ENCODE data around the gene DNAI1. TPM values are rescaled to one million over a fixed set of nuclear protein-coding genes. Genes with fewer than 3 reads are reported as not detected.

DNAI1 gene
- total RNA-seq, 1 donor from 2014 or later, result 1.8 TPM

- FAIRE-seq (no peak), DNase-seq (ENCODE audit: low read depth) (no peak)
- Histone ChIP-seq H3K36me3 (ENCODE audit: insufficient read depth, low read length) (no peaks in the 10 kb centered on the region), H3K27me3 (ENCODE audit: insufficient read depth, low read length) (peaks cover 17% of the 10 kb centered on the region), H3K4me1 (ENCODE audit: insufficient read depth, low read length) (no peaks in the 10 kb centered on the region), H4K20me1 (ENCODE audit: insufficient read depth, low read length) (peaks cover 5% of the 10 kb centered on the region), H3K79me2 (ENCODE audit: insufficient read depth, low read length) (no peaks in the 10 kb centered on the region), H3K9me3 (ENCODE audit: insufficient read depth, low read depth, low read length) (no peaks in the 10 kb centered on the region), H3K27ac (ENCODE audit: low read depth, low read length) (no peak overlapping the region), H3K4me3 (ENCODE audit: insufficient read depth, low read depth, low read length) (no peak overlapping the region), H2AFZ (ENCODE audit: low read depth, low read length) (no peak overlapping the region), H3K4me2 (ENCODE audit: low read length) (no peak overlapping the region), H3K9ac (ENCODE audit: low read length) (no peak overlapping the region)
- Mint-ChIP-seq H3K9me3 (ENCODE audit: unreplicated experiment) (peaks cover 1% of the 10 kb centered on the region), H3K4me3 (ENCODE audit: unreplicated experiment) (no peak overlapping the region), H3K36me3 (ENCODE audit: low read depth, unreplicated experiment) (peaks cover 3% of the 10 kb centered on the region), H3K4me1 (ENCODE audit: low read depth, unreplicated experiment) (peaks cover 9% of the 10 kb centered on the region), H3K27me3 (ENCODE audit: low read depth, unreplicated experiment) (peaks cover 34% of the 10 kb centered on the region), H3K27ac (ENCODE audit: unreplicated experiment) (no peak overlapping the region)
- TF ChIP-seq CTCF (IDR thresholded peaks at IDR 0.05; ENCODE audit: insufficient read depth, low read depth, low read length), result no peak
- TF ChIP-seq EZH2 (IDR thresholded peaks at IDR 0.05; ENCODE audit: insufficient read depth, low read length), result no peak
Measured at GRCh38 chr9:34544035-34544434, 85.4 kb downstream of the DNAI1 start.

- no peaks in the 10 kb centered on the region for H3K79me2 ChIP-seq (ENCODE audit: insufficient read depth, low read length)
- H3K4me3 Mint-ChIP-seq (ENCODE audit: unreplicated experiment), result no peak overlapping the region
- no peak overlapping the region for H3K27ac ChIP-seq (ENCODE audit: low read depth, low read length)
- no peaks in the 10 kb centered on the region for H3K9me3 ChIP-seq (ENCODE audit: insufficient read depth, low read depth, low read length)
- H3K27ac Mint-ChIP-seq (ENCODE audit: unreplicated experiment), result no peak overlapping the region
- H3K36me3 ChIP-seq (ENCODE audit: insufficient read depth, low read length), result no peaks in the 10 kb centered on the region
- H3K27me3 ChIP-seq (ENCODE audit: insufficient read depth, low read length), result peaks cover 17% of the 10 kb centered on the region
- no peak overlapping the region for H3K9ac ChIP-seq (ENCODE audit: low read length)
- H3K4me1 Mint-ChIP-seq (ENCODE audit: low read depth, unreplicated experiment), result peaks cover 8% of the 10 kb centered on the region
- peaks cover 5% of the 10 kb centered on the region for H4K20me1 ChIP-seq (ENCODE audit: insufficient read depth, low read length)
- H3K4me2 ChIP-seq (ENCODE audit: low read length), result no peak overlapping the region
- DNase-seq (ENCODE audit: low read depth) (no peak), FAIRE-seq (no peak)
- no peaks in the 10 kb centered on the region for H3K4me1 ChIP-seq (ENCODE audit: insufficient read depth, low read length)
- H3K27me3 Mint-ChIP-seq (ENCODE audit: low read depth, unreplicated experiment), result peaks cover 39% of the 10 kb centered on the region
- peaks cover 3% of the 10 kb centered on the region for H3K36me3 Mint-ChIP-seq (ENCODE audit: low read depth, unreplicated experiment)
- no peak overlapping the region for H2AFZ ChIP-seq (ENCODE audit: low read depth, low read length)
- no peaks in the 10 kb centered on the region for H3K9me3 Mint-ChIP-seq (ENCODE audit: unreplicated experiment)
- no peak overlapping the region for H3K4me3 ChIP-seq (ENCODE audit: insufficient read depth, low read depth, low read length)
- TF ChIP-seq EZH2 (IDR thresholded peaks at IDR 0.05; ENCODE audit: insufficient read depth, low read length), result no peak
- no peak for TF ChIP-seq CTCF (IDR thresholded peaks at IDR 0.05; ENCODE audit: insufficient read depth, low read depth, low read length)
Measured at GRCh38 chr9:34545497-34545896, 86.9 kb downstream of the DNAI1 start.

GRCh38 chr9:34546102-34546833 is 87.7 kb downstream of the DNAI1 start:
- DNase-seq (ENCODE audit: low read depth) (no peak), FAIRE-seq (no peak)
- Mint-ChIP-seq H3K4me3 (ENCODE audit: unreplicated experiment) (no peak overlapping the region), H3K4me1 (ENCODE audit: low read depth, unreplicated experiment) (peaks cover under 1% of the 10 kb centered on the region), H3K9me3 (ENCODE audit: unreplicated experiment) (no peaks in the 10 kb centered on the region), H3K27me3 (ENCODE audit: low read depth, unreplicated experiment) (peaks cover 45% of the 10 kb centered on the region), H3K27ac (ENCODE audit: unreplicated experiment) (no peak overlapping the region), H3K36me3 (ENCODE audit: low read depth, unreplicated experiment) (peaks cover 3% of the 10 kb centered on the region)
- Histone ChIP-seq H3K79me2 (ENCODE audit: insufficient read depth, low read length) (no peaks in the 10 kb centered on the region), H4K20me1 (ENCODE audit: insufficient read depth, low read length) (peaks cover 5% of the 10 kb centered on the region), H3K9me3 (ENCODE audit: insufficient read depth, low read depth, low read length) (no peaks in the 10 kb centered on the region), H3K9ac (ENCODE audit: low read length) (no peak overlapping the region), H3K4me2 (ENCODE audit: low read length) (no peak overlapping the region), H3K4me1 (ENCODE audit: insufficient read depth, low read length) (no peaks in the 10 kb centered on the region), H3K36me3 (ENCODE audit: insufficient read depth, low read length) (no peaks in the 10 kb centered on the region), H2AFZ (ENCODE audit: low read depth, low read length) (no peak overlapping the region), H3K27ac (ENCODE audit: low read depth, low read length) (no peak overlapping the region), H3K27me3 (ENCODE audit: insufficient read depth, low read length) (peaks cover 17% of the 10 kb centered on the region), H3K4me3 (ENCODE audit: insufficient read depth, low read depth, low read length) (no peak overlapping the region)
- TF ChIP-seq CTCF (IDR thresholded peaks at IDR 0.05; ENCODE audit: insufficient read depth, low read depth, low read length) (no peak), EZH2 (IDR thresholded peaks at IDR 0.05; ENCODE audit: insufficient read depth, low read length) (no peak)

All from astrocyte (in vitro differentiated cells and primary cell).